SU-DHL-6 (cell line): Measurements from ENCODE around the gene BAMBI.
"Not testable (repeated sequence)": the region's sequence is repeated elsewhere in the genome, so short reads cannot be mapped to it uniquely, and the experiment has no call there.

Source experiments
- EZH2phosphoT487 ChIP-seq: fragments of 200-600 bp; sonication (generic), shearing (Covaris generic); conservative IDR thresholded peaks from 2 replicates; pipeline ENCODE4 v1.6.1; 2018; ENCODE audit warnings: mild to moderate bottlenecking, antibody characterized with exemption, low read length, moderate library complexity, mixed read lengths
- TF ChIP-seq, protein P1 (sequence below): fragments of 200-600 bp; sonication (generic); IDR thresholded peaks from one replicate; pipeline ENCODE4 v1.5.1; 2017; ENCODE audit warnings: antibody characterized with exemption, mild to moderate bottlenecking, low read length, moderate library complexity; ENCODE audit not compliant: insufficient read depth, poor library complexity, severe bottlenecking

DNA sequence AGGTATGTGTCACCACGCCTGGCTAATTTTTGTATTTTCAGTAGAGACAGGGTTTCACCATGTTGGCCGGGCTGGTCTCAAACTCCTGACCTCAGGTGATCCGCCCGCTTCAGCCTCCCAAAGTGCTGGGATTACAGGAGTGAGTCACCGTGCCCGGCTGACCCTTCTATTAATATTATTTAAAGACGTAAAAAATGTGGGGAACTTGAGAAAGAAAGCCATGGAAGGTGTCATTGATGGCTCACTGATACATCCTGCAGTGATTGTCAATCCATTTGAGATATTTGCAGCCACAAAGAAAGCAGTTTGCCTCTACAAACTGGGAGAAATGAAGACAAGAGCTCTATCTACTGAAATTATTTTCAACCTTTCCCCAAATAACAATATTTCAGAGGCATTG, 18.5 kb upstream of the BAMBI start:
- TF ChIP-seq, protein P1, sequence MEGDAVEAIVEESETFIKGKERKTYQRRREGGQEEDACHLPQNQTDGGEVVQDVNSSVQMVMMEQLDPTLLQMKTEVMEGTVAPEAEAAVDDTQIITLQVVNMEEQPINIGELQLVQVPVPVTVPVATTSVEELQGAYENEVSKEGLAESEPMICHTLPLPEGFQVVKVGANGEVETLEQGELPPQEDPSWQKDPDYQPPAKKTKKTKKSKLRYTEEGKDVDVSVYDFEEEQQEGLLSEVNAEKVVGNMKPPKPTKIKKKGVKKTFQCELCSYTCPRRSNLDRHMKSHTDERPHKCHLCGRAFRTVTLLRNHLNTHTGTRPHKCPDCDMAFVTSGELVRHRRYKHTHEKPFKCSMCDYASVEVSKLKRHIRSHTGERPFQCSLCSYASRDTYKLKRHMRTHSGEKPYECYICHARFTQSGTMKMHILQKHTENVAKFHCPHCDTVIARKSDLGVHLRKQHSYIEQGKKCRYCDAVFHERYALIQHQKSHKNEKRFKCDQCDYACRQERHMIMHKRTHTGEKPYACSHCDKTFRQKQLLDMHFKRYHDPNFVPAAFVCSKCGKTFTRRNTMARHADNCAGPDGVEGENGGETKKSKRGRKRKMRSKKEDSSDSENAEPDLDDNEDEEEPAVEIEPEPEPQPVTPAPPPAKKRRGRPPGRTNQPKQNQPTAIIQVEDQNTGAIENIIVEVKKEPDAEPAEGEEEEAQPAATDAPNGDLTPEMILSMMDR = not testable (repeated sequence)
- not testable (repeated sequence) for TF ChIP-seq EZH2phosphoT487
